Measurements from ENCODE around the gene TMEM175. TPM values are rescaled to one million over a fixed set of nuclear protein-coding genes. Genes with fewer than 3 reads are reported as not detected.

TMEM175 gene
- total and polyA plus RNA-seq, 2 of the 8 experiments (the other 6 are each of a cell fraction or from before 2014, with no cell fraction given): 4.9 to 20.7 TPM

DNA sequence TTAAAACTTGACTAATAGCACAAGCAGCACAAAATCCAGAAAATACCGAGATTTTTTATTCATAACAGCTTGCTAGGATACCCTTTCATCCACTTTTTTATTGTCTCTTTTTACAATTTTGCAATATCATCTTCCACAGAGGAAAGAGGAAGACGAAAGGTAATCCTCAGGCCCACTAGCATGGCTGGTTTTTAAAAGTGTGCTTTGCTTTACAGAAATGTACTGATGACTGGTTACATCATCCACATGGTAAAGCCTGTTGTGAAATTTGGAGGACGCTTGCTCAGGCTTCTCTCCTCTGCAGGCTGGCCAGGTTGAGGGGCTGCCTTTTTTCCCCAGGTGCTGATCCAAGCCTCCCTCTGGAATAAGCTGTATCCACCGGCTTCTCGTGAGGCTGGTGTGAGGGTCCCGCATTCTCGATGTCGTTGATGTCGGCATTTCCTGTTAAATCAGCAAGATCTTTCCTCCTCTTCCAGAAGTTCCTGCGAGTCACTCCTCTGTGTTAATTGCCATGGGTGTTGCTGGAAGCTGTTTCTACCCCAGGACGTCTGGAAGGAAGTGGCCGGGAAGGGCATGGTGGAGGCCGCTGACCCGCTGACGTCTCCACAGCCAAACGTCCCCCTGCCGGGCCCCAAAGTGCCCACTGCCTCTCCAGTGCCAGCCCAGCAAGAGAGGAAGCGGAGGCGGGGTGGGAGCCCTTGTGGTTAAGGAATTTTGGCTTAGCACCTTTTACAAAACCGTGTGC, 46.9 kb downstream of the TMEM175 start (continued):
- TF ChIP-seq SIRT6 (IDR thresholded peaks at IDR 0.05; ENCODE audit: low read length) (no peak), FOSL1 (IDR thresholded peaks at IDR 0.05; ENCODE audit: insufficient read depth, low read depth, low read length) (no peak), CTBP2 (IDR thresholded peaks at IDR 0.05; ENCODE audit: borderline replicate concordance, insufficient read depth, insufficient read length, low read length) (no peak)
- TF ChIP-seq, protein P1, sequence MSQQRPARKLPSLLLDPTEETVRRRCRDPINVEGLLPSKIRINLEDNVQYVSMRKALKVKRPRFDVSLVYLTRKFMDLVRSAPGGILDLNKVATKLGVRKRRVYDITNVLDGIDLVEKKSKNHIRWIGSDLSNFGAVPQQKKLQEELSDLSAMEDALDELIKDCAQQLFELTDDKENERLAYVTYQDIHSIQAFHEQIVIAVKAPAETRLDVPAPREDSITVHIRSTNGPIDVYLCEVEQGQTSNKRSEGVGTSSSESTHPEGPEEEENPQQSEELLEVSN (IDR thresholded peaks at IDR 0.05): no peak
- TF ChIP-seq, protein P2, sequence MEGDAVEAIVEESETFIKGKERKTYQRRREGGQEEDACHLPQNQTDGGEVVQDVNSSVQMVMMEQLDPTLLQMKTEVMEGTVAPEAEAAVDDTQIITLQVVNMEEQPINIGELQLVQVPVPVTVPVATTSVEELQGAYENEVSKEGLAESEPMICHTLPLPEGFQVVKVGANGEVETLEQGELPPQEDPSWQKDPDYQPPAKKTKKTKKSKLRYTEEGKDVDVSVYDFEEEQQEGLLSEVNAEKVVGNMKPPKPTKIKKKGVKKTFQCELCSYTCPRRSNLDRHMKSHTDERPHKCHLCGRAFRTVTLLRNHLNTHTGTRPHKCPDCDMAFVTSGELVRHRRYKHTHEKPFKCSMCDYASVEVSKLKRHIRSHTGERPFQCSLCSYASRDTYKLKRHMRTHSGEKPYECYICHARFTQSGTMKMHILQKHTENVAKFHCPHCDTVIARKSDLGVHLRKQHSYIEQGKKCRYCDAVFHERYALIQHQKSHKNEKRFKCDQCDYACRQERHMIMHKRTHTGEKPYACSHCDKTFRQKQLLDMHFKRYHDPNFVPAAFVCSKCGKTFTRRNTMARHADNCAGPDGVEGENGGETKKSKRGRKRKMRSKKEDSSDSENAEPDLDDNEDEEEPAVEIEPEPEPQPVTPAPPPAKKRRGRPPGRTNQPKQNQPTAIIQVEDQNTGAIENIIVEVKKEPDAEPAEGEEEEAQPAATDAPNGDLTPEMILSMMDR (IDR thresholded peaks at IDR 0.05; ENCODE audit: control extremely low read depth in 1 of 3, insufficient read depth in 1 of 3, low read depth in 1 of 3, low read length in 3 of 3): no peak
